ENCODE measurements around the gene RRP8.

RRP8 gene

GRCh38 chr11:6554828-6555706 is 48.3 kb downstream of the RRP8 start:
- Histone ChIP-seq H3K36me3 (ENCODE audit: insufficient read depth, low read length) (no peaks in the 10 kb centered on the region), H3K4me1 (ENCODE audit: control insufficient read depth, insufficient read depth, low read length, unreplicated experiment) (no peaks in the 10 kb centered on the region), H3K27ac (ENCODE audit: low read depth, low read length) (no peak overlapping the region), H3K79me2 (ENCODE audit: control insufficient read depth, insufficient read depth, low read length, unreplicated experiment) (no peaks in the 10 kb centered on the region), H2AFZ (ENCODE audit: low read length, unreplicated experiment) (no peak overlapping the region), H3K4me3 (ENCODE audit: low read depth, low read length) (no peak overlapping the region), H3K27me3 (ENCODE audit: insufficient read depth, low read length) (no peaks in the 10 kb centered on the region)

GRCh38 chr11:6553634-6554033 is 49.8 kb downstream of the RRP8 start:
- Histone ChIP-seq H2AFZ (ENCODE audit: low read length, unreplicated experiment) (no peak overlapping the region), H3K4me3 (ENCODE audit: low read depth, low read length) (no peak overlapping the region), H3K36me3 (ENCODE audit: insufficient read depth, low read length) (no peaks in the 10 kb centered on the region), H3K79me2 (ENCODE audit: control insufficient read depth, insufficient read depth, low read length, unreplicated experiment) (no peaks in the 10 kb centered on the region), H3K27me3 (ENCODE audit: insufficient read depth, low read length) (no peaks in the 10 kb centered on the region), H3K4me1 (ENCODE audit: control insufficient read depth, insufficient read depth, low read length, unreplicated experiment) (no peaks in the 10 kb centered on the region), H3K27ac (ENCODE audit: low read depth, low read length) (no peak overlapping the region)

DNA sequence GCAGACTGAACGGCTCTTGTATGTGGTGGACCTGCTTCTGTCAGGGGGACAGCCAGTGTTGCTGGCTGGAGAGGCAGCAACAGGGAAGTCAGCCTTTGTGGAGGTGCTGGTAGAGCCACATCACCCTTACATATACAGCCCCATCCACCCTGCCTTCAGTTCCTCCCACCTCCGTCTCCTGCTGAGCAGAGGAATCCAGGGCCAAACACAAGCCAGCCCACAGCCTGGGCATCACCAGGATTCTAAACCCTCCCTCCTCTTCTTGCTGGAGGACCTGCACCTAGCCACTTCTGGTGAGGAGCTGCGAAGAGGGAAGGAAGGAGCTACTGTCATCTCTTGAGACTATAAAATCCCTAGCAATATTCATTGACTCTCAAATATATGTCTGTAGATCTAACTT is 54.8 kb downstream of the RRP8 start:
- H3K36me3 ChIP-seq (ENCODE audit: insufficient read depth, low read length), result no peaks in the 10 kb centered on the region
- H3K27ac ChIP-seq (ENCODE audit: low read depth, low read length), result no peak overlapping the region
- H3K4me3 ChIP-seq (ENCODE audit: low read depth, low read length), result no peak overlapping the region
- no peaks in the 10 kb centered on the region for H3K27me3 ChIP-seq (ENCODE audit: insufficient read depth, low read length)
- no peak overlapping the region for H2AFZ ChIP-seq (ENCODE audit: low read length, unreplicated experiment)
- H3K4me1 ChIP-seq (ENCODE audit: control insufficient read depth, insufficient read depth, low read length, unreplicated experiment), result no peaks in the 10 kb centered on the region
- no peaks in the 10 kb centered on the region for H3K79me2 ChIP-seq (ENCODE audit: control insufficient read depth, insufficient read depth, low read length, unreplicated experiment)

DNA sequence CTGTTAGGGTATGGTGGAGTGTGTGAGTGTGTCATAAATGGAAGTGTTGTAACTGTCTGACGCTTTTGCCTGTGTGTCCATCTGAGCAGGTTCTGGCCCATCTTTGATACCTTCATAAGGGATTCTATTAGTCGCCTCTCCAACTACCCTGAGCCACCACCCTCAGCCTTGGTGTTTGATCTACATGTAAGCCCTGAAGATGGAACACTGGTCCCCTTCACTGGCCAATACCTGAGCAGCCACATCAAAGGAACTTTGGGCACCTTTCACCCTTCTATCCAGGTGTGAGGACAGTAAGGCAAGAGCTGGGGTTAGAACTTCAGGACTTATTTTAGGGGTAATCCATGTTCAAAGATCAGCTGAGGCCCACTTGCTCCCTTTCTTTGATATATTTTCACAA is 55.3 kb downstream of the RRP8 start:
- no peak overlapping the region for H2AFZ ChIP-seq (ENCODE audit: low read length, unreplicated experiment)
- no peak overlapping the region for H3K4me3 ChIP-seq (ENCODE audit: low read depth, low read length)
- H3K27ac ChIP-seq (ENCODE audit: low read depth, low read length), result no peak overlapping the region

DNA sequence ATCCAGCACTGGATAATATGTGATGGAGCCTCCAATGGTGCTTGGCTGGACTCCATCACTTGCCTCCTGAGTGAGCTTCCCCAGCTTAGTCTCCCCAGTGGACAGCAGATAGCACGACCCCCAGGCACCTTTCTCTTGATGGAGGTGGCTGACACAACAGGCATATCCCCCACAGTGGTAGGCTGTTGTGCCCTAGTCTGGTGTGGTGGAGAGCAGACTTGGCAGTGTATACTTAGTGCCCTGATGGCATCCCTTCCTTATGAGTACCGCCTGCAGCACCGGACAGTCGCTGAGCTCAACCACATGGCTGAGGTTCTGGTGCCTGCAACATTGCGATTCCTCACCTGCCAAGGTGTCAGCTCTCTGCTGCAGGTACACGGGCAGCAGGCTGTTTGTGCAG is 56.2 kb downstream of the RRP8 start:
- H3K4me1 ChIP-seq (ENCODE audit: control insufficient read depth, insufficient read depth, low read length, unreplicated experiment), result no peaks in the 10 kb centered on the region
- no peaks in the 10 kb centered on the region for H3K79me2 ChIP-seq (ENCODE audit: control insufficient read depth, insufficient read depth, low read length, unreplicated experiment)
- no peaks in the 10 kb centered on the region for H3K36me3 ChIP-seq (ENCODE audit: insufficient read depth, low read length)
- no peak overlapping the region for H3K4me3 ChIP-seq (ENCODE audit: low read depth, low read length)
- H3K27me3 ChIP-seq (ENCODE audit: insufficient read depth, low read length), result no peaks in the 10 kb centered on the region
- no peak overlapping the region for H2AFZ ChIP-seq (ENCODE audit: low read length, unreplicated experiment)
- no peak overlapping the region for H3K27ac ChIP-seq (ENCODE audit: low read depth, low read length)

More for the DNA sequence above, 55.3 kb downstream of the RRP8 start:
- Histone ChIP-seq H3K79me2 (ENCODE audit: control insufficient read depth, insufficient read depth, low read length, unreplicated experiment) (no peaks in the 10 kb centered on the region), H3K4me1 (ENCODE audit: control insufficient read depth, insufficient read depth, low read length, unreplicated experiment) (no peaks in the 10 kb centered on the region), H3K27me3 (ENCODE audit: insufficient read depth, low read length) (no peaks in the 10 kb centered on the region), H3K36me3 (ENCODE audit: insufficient read depth, low read length) (no peaks in the 10 kb centered on the region)

- no peaks in the 10 kb centered on the region for H3K79me2 ChIP-seq (ENCODE audit: control insufficient read depth, insufficient read depth, low read length, unreplicated experiment)
- no peak overlapping the region for H2AFZ ChIP-seq (ENCODE audit: low read length, unreplicated experiment)
- H3K27ac ChIP-seq (ENCODE audit: low read depth, low read length), result no peak overlapping the region
- no peaks in the 10 kb centered on the region for H3K36me3 ChIP-seq (ENCODE audit: insufficient read depth, low read length)
- no peaks in the 10 kb centered on the region for H3K4me1 ChIP-seq (ENCODE audit: control insufficient read depth, insufficient read depth, low read length, unreplicated experiment)
- no peaks in the 10 kb centered on the region for H3K27me3 ChIP-seq (ENCODE audit: insufficient read depth, low read length)
- no peak overlapping the region for H3K4me3 ChIP-seq (ENCODE audit: low read depth, low read length)
These were observed 56.7 kb downstream of the RRP8 start for GRCh38 chr11:6546735-6547134.

DNA sequence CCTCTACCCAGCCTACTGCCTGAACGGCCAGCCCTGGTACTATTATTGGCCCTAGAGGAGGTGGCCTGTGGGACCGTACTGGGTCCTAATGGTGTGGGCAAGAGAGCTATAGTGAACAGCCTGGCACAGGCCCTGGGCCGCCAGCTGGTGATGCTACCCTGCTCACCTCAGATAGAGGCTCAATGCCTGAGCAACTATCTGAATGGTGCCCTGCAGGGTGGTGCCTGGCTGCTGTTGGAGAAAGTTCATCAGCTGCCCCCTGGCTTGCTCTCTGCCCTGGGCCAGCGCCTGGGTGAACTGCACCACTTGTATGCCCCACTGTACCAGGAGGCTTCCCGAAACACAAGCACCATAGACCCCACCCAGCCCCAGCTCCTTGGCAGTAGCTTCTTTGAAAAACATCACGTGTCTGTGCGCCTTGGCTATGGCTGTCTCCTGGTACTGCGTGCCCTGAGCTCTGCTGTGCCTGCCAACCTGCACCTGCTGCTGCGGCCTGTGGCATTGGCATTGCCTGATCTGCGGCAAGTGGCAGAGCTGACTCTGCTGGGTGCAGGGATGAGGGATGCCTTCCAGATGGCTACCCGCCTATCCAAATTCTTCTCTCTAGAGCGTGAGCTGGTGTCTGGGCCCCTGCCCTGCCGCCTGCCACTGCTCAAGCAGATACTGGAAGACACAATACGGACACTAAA is 57.4 kb downstream of the RRP8 start:
- no peaks in the 10 kb centered on the region for H3K36me3 ChIP-seq (ENCODE audit: insufficient read depth, low read length)
- no peaks in the 10 kb centered on the region for H3K79me2 ChIP-seq (ENCODE audit: control insufficient read depth, insufficient read depth, low read length, unreplicated experiment)
- H3K4me3 ChIP-seq (ENCODE audit: low read depth, low read length), result no peak overlapping the region
- no peaks in the 10 kb centered on the region for H3K4me1 ChIP-seq (ENCODE audit: control insufficient read depth, insufficient read depth, low read length, unreplicated experiment)
- no peaks in the 10 kb centered on the region for H3K27me3 ChIP-seq (ENCODE audit: insufficient read depth, low read length)
- no peak overlapping the region for H2AFZ ChIP-seq (ENCODE audit: low read length, unreplicated experiment)
- no peak overlapping the region for H3K27ac ChIP-seq (ENCODE audit: low read depth, low read length)

Data from ACC112 (cell line).